ENCODE results near the gene TSPAN16.

The TSPAN16 gene

DNA sequence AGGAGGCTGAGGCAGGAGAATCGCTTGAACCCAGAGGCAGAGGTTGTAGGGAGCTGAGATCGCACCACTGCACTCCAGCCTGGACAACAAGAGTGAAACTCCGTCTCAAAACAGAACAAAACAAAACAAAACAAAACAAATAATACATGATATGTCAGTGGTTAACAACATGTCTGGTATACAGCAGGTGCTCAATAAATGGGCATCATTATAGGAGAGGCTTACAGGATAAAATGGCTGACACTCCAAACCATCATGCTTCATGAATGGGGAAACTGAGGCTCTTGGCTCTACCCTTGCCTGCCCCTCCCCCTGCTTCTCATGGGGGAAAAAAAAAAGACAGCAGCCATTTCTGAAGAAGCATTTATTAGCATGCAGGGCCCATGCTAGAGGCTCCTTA, 46.5 kb downstream of the TSPAN16 start:
- H2AFZ ChIP-seq (ENCODE audit: low read length): no peak overlapping the region
- TF ChIP-seq EZH2 (IDR thresholded peaks at IDR 0.05; ENCODE audit: borderline replicate concordance, low read length): no peak
- TF ChIP-seq, protein P1, sequence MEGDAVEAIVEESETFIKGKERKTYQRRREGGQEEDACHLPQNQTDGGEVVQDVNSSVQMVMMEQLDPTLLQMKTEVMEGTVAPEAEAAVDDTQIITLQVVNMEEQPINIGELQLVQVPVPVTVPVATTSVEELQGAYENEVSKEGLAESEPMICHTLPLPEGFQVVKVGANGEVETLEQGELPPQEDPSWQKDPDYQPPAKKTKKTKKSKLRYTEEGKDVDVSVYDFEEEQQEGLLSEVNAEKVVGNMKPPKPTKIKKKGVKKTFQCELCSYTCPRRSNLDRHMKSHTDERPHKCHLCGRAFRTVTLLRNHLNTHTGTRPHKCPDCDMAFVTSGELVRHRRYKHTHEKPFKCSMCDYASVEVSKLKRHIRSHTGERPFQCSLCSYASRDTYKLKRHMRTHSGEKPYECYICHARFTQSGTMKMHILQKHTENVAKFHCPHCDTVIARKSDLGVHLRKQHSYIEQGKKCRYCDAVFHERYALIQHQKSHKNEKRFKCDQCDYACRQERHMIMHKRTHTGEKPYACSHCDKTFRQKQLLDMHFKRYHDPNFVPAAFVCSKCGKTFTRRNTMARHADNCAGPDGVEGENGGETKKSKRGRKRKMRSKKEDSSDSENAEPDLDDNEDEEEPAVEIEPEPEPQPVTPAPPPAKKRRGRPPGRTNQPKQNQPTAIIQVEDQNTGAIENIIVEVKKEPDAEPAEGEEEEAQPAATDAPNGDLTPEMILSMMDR (IDR thresholded peaks at IDR 0.05; ENCODE audit: low read length): no peak
- H3F3A ChIP-seq (ENCODE audit: insufficient read depth, low read length): no peaks in the 10 kb centered on the region
- no peaks in the 10 kb centered on the region for H3K27me3 ChIP-seq (ENCODE audit: insufficient read depth, low read length)
- H3K9me3 ChIP-seq (ENCODE audit: low read length): no peaks in the 10 kb centered on the region
- H3K27ac ChIP-seq (ENCODE audit: low read depth, low read length, poor library complexity, severe bottlenecking): no peak overlapping the region
- H3K79me2 ChIP-seq (ENCODE audit: insufficient read depth, low read length): no peaks in the 10 kb centered on the region
- no peak overlapping the region for H3K9ac ChIP-seq (ENCODE audit: low read length)
- H3K4me3 ChIP-seq (ENCODE audit: low read depth, low read length, poor library complexity, severe bottlenecking): no peak overlapping the region
- H3K36me3 ChIP-seq (ENCODE audit: insufficient read depth, low read length): peaks cover 12% of the 10 kb centered on the region
- H4K20me1 ChIP-seq (ENCODE audit: insufficient read depth, low read length): no peaks in the 10 kb centered on the region
- H3K4me1 ChIP-seq (ENCODE audit: insufficient read depth, low read length, severe bottlenecking): peaks cover 31% of the 10 kb centered on the region
- H3K4me2 ChIP-seq (ENCODE audit: low read length): no peak overlapping the region
- H3K9me2 ChIP-seq (ENCODE audit: low read depth, low read length): no peaks in the 10 kb centered on the region

DNA sequence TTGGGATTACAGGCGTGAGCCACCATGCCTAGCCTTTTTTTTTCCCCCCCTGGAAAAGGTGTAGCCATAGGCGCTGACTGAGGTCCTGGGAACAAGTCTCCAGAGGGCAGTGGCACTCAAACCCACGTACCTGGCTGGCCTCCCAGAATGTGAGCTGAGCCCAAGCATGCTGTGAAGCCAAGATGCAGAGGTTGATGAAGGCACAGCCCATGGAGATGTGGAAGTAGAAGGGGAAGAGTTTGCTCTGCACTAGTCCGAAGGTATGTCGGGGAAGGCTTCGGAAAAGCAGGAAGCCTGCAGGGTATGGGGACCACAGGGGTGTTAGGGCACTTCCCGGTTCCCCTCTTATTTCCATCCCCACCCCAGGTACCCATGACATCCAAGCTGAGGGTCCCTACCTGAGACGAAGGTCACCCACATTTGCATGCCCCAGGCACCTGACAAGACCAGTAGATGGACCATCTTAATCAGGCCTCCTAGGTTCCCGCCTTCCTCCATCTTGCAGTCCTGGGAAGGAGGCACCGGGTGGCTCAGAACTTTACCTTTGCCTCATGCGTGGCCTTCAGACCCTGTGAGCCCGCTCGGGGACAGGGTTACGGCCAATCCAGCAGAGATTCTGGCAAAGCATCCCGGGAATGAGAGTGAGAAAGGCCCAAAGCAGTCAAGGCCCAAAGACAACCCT, 49.3 kb downstream of the TSPAN16 start:
- peaks cover 12% of the 10 kb centered on the region for H3K36me3 ChIP-seq (ENCODE audit: insufficient read depth, low read length)
- H3K9me3 ChIP-seq (ENCODE audit: low read length): no peaks in the 10 kb centered on the region
- H4K20me1 ChIP-seq (ENCODE audit: insufficient read depth, low read length): no peaks in the 10 kb centered on the region
- peak overlapping the region; percentile 30 for H3K27ac ChIP-seq (ENCODE audit: low read depth, low read length, poor library complexity, severe bottlenecking)
- H3K9me2 ChIP-seq (ENCODE audit: low read depth, low read length): no peaks in the 10 kb centered on the region
- H3K9ac ChIP-seq (ENCODE audit: low read length): peak overlapping the region; percentile 82
- H3K79me2 ChIP-seq (ENCODE audit: insufficient read depth, low read length): no peaks in the 10 kb centered on the region
- peak overlapping the region; percentile 79 for H3K4me2 ChIP-seq (ENCODE audit: low read length)
- TF ChIP-seq EZH2 (IDR thresholded peaks at IDR 0.05; ENCODE audit: borderline replicate concordance, low read length): no peak
- TF ChIP-seq, protein P1 (IDR thresholded peaks at IDR 0.05; ENCODE audit: low read length): no peak
- no peaks in the 10 kb centered on the region for H3K27me3 ChIP-seq (ENCODE audit: insufficient read depth, low read length)
- H3F3A ChIP-seq (ENCODE audit: insufficient read depth, low read length): no peaks in the 10 kb centered on the region
- peaks cover 31% of the 10 kb centered on the region for H3K4me1 ChIP-seq (ENCODE audit: insufficient read depth, low read length, severe bottlenecking)
- no peak overlapping the region for H2AFZ ChIP-seq (ENCODE audit: low read length)
- peak overlapping the region; percentile 79 for H3K4me3 ChIP-seq (ENCODE audit: low read depth, low read length, poor library complexity, severe bottlenecking)

DNA sequence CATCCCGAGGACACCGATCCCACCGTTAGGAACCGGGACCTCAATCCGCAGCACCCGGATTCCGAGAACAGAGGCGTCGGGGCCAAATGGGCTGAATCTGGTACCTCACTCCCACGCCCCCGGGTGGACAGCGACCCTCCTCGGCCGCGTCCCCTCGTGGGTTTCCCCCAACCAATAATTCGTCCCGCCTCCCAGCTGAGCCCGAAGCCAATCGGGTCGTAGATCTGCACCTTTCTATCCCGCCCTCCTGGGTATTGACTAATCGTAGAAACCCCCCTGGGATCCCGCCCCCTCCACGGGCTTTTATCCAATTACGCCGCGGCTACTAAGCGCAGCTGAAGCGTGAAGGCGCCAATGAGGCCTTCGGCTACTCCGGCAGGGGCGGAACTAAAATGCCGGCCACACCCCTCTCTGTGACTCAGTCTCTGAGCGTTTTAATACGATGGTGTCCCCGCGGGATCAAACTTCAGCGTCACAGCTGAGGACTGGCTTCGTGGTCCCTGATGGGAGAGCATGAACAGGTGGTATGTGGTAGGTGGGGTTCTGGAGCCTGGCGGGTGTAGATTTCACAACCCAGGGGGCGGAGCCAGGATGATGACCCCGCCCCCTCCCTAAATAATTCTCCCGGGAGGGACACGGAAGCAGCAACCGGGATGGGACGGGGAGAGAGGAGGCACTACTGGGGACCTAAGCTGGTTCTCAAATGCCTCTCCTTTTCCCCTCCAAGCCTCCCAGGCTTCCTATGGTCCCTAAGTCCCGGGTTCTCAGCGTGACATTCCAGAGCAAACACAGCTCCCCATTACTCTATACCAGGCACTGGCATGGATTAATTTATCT, 50.4 kb downstream of the TSPAN16 start, which contains the start of the genes CCDC159 and TMEM205:
Gene CCDC159 (plus strand): TSS at position 416 of the 837 bp plus-strand sequence. CDS start 88 bp downstream, at position 504.
Gene TMEM205 (minus strand): TSS at position 165 of the 837 bp plus-strand sequence. CDS start 649 bp downstream, outside the sequence.
- H3K9ac ChIP-seq (ENCODE audit: low read length): peak within 1 kb of the TSS; percentile 82
- no peaks in the 10 kb centered on the region for H4K20me1 ChIP-seq (ENCODE audit: insufficient read depth, low read length)
- peak within 1 kb of the TSS; percentile 80 for H3K4me2 ChIP-seq (ENCODE audit: low read length)
- peak within 1 kb of the TSS; percentile 30 for H3K27ac ChIP-seq (ENCODE audit: low read depth, low read length, poor library complexity, severe bottlenecking)
- no peaks in the 10 kb centered on the region for H3K79me2 ChIP-seq (ENCODE audit: insufficient read depth, low read length)
- peaks cover 31% of the 10 kb centered on the region for H3K4me1 ChIP-seq (ENCODE audit: insufficient read depth, low read length, severe bottlenecking)
- H3F3A ChIP-seq (ENCODE audit: insufficient read depth, low read length): no peaks in the 10 kb centered on the region
- H3K9me3 ChIP-seq (ENCODE audit: low read length): no peaks in the 10 kb centered on the region
- H3K27me3 ChIP-seq (ENCODE audit: insufficient read depth, low read length): no peaks in the 10 kb centered on the region
- H3K4me3 ChIP-seq (ENCODE audit: low read depth, low read length, poor library complexity, severe bottlenecking): peak within 1 kb of the TSS; percentile 79
- peaks cover 10% of the 10 kb centered on the region for H3K36me3 ChIP-seq (ENCODE audit: insufficient read depth, low read length)
- no peaks in the 10 kb centered on the region for H3K9me2 ChIP-seq (ENCODE audit: low read depth, low read length)
- no peak for TF ChIP-seq EZH2 (IDR thresholded peaks at IDR 0.05; ENCODE audit: borderline replicate concordance, low read length)
- TF ChIP-seq, protein P1 (IDR thresholded peaks at IDR 0.05; ENCODE audit: low read length): peak; percentile 37; the same call in 1 of the 2 replicates
- H2AFZ ChIP-seq (ENCODE audit: low read length): no peak within 1 kb of the TSS
